OCI-LY1 (cell line): ENCODE measurements around the gene ROBO1.

Source experiments
- CTCF ChIP-seq: fragments of 200-600 bp; sonication (generic), shearing (Covaris generic); IDR thresholded peaks from 2 replicates; pipeline ENCODE4 v1.5.1; 2017; ENCODE audit warnings: mild to moderate bottlenecking, antibody characterized with exemption, low read length, moderate library complexity, mixed read lengths
- EZH2 ChIP-seq: fragments of 200-600 bp; sonication (generic), shearing (Covaris generic); IDR thresholded peaks from 2 replicates; pipeline ENCODE4 v1.8.0; 2017; ENCODE audit warnings: borderline replicate concordance, mixed run types, mild to moderate bottlenecking, antibody characterized with exemption, low read length, moderate library complexity, mixed read lengths

GRCh38 chr3:78867409-78868372 is 900.1 kb downstream of the ROBO1 start:
- TF ChIP-seq CTCF (no peak), EZH2 (no peak)
